Natural killer cell treated with Interleukin-12 subunit alpha and Interleukin-12 subunit beta and Interleukin-15 and Interleukin-18, amount 100 ng/mL, for 72 hours (primary cell): ENCODE data around the gene FKBP15. TPM values are rescaled to one million over a fixed set of nuclear protein-coding genes. Genes with fewer than 3 reads are reported as not detected.
A peak's percentile ranks its signal among the peaks of the same experiment; 100 is the strongest.
"Not testable (repeated sequence)": the region's sequence is repeated elsewhere in the genome, so short reads cannot be mapped to it uniquely, and the experiment has no call there.

Experiments used
- ATAC-seq, 2 donors: fragments of 150-1000 bp; cut with Tn5 transposase in 1 of 2; sonication (Bioruptor Pico), chemical (Tn5 transposase) in 1 of 2; 2 replicates each; pipeline ENCODE4 v1.10.0; 2021
- DNase-seq: peaks from one replicate; pipeline ENCODE4 v3.0.0; 2022; ENCODE audit warnings: low spot score
- H3K27ac Mint-ChIP-seq, 2 donors: 1 replicate in 1 of 2; 2 replicates in 1 of 2; pipeline ENCODE4 v1.8.0; 2022; ENCODE audit warnings: mixed read lengths in 2 of 2, mild to moderate bottlenecking in 1 of 2, moderate library complexity in 1 of 2
- H3K27me3 Mint-ChIP-seq, 2 donors: 1 replicate in 1 of 2; 2 replicates in 1 of 2; pipeline ENCODE4 v1.8.0; 2022; ENCODE audit warnings: mixed read lengths in 2 of 2
- H3K36me3 Mint-ChIP-seq: one replicate; pipeline ENCODE4 v1.8.0; 2022; ENCODE audit warnings: mixed read lengths
- H3K4me1 Mint-ChIP-seq, 2 donors: 1 replicate in 1 of 2; 2 replicates in 1 of 2; pipeline ENCODE4 v1.8.0; 2022; ENCODE audit warnings: low read depth in 2 of 2, mixed read lengths in 2 of 2, mild to moderate bottlenecking in 1 of 2
- H3K4me3 Mint-ChIP-seq: one replicate; pipeline ENCODE4 v1.8.0; 2022; ENCODE audit warnings: mixed read lengths
- H3K9me3 Mint-ChIP-seq: 2 replicates; pipeline ENCODE4 v1.8.0; 2022; ENCODE audit warnings: mixed read lengths
- total RNA-seq, 2 donors: library from RNA; stranded (reverse); gene quantifications; one replicate each; pipeline ENCODE4 v1.2.3, GENCODE V29; 2022

FKBP15 gene
- 10 to 100 TPM; 47.2 to 60.4 TPM for total RNA-seq

- H3K36me3 Mint-ChIP-seq, result no peaks in the 10 kb centered on the region
- peaks cover 37 to 51% of the 10 kb centered on the region in 2 donors for H3K4me1 Mint-ChIP-seq
- DNase-seq, result peak; percentile 98
- H3K9me3 Mint-ChIP-seq, result no peaks in the 10 kb centered on the region
- H3K27me3 Mint-ChIP-seq, result no peaks in the 10 kb centered on the region
- peak within 1 kb of the TSS; percentile 81 to 91 for H3K27ac Mint-ChIP-seq
- peak; percentile 98 to 100 for ATAC-seq
- peak within 1 kb of the TSS; percentile 90 for H3K4me3 Mint-ChIP-seq
Measured at GRCh38 chr9:113221003-113221799, at the start of gene FKBP15, which contains the start of gene SLC31A1. FKBP15 (minus strand) TSS chr9:113221277; CDS start chr9:113221243, 34 bp downstream. SLC31A1 (plus strand) TSS chr9:113221544; CDS start chr9:113256149, 34,605 bp downstream.

GRCh38 chr9:113269871-113270270 is 48.8 kb upstream of the FKBP15 start:
- peaks cover 12 to 20% of the 10 kb centered on the region in 2 donors for H3K4me1 Mint-ChIP-seq
- DNase-seq, result no peak
- H3K4me3 Mint-ChIP-seq, result no peak overlapping the region
- H3K36me3 Mint-ChIP-seq, result peaks cover 25% of the 10 kb centered on the region
- no peak for ATAC-seq
- peak overlapping the region in 1 of 2 donors; percentile 6 for H3K27ac Mint-ChIP-seq
- no peaks in the 10 kb centered on the region for H3K27me3 Mint-ChIP-seq
- H3K9me3 Mint-ChIP-seq, result no peaks in the 10 kb centered on the region

- Mint-ChIP-seq H3K4me1 (peaks cover 12 to 20% of the 10 kb centered on the region in 2 donors), H3K9me3 (no peaks in the 10 kb centered on the region), H3K27me3 (no peaks in the 10 kb centered on the region), H3K36me3 (peaks cover 25% of the 10 kb centered on the region), H3K4me3 (no peak overlapping the region), H3K27ac (peak overlapping the region in 1 of 2 donors; percentile 6)
- no peak for ATAC-seq
- no peak for DNase-seq
Measured at GRCh38 chr9:113269355-113269754, 48.3 kb upstream of the FKBP15 start.

- no peak for DNase-seq
- Mint-ChIP-seq H3K36me3 (peaks cover 21% of the 10 kb centered on the region), H3K4me1 (peaks cover 12% of the 10 kb centered on the region in 2 donors), H3K27ac (no peak overlapping the region), H3K4me3 (no peak overlapping the region), H3K9me3 (no peaks in the 10 kb centered on the region), H3K27me3 (no peaks in the 10 kb centered on the region)
- no peak for ATAC-seq
Measured at GRCh38 chr9:113267911-113268566, 47.0 kb upstream of the FKBP15 start.

- no peak overlapping the region for H3K4me3 Mint-ChIP-seq
- H3K27ac Mint-ChIP-seq, result no peak overlapping the region
- H3K9me3 Mint-ChIP-seq, result no peaks in the 10 kb centered on the region
- no peak for ATAC-seq
- H3K4me1 Mint-ChIP-seq, result peaks cover 12% of the 10 kb centered on the region in 2 donors
- no peaks in the 10 kb centered on the region for H3K27me3 Mint-ChIP-seq
- no peak for DNase-seq
- H3K36me3 Mint-ChIP-seq, result peaks cover 21% of the 10 kb centered on the region
Measured at GRCh38 chr9:113266174-113266573, 45.1 kb upstream of the FKBP15 start.

GRCh38 chr9:113261917-113262671 is 41.0 kb upstream of the FKBP15 start:
- H3K4me3 Mint-ChIP-seq, result no peak overlapping the region
- H3K9me3 Mint-ChIP-seq, result no peaks in the 10 kb centered on the region
- ATAC-seq (no peak), DNase-seq (no peak)
- H3K36me3 Mint-ChIP-seq, result peaks cover 13% of the 10 kb centered on the region
- no peaks in the 10 kb centered on the region for H3K4me1 Mint-ChIP-seq
- H3K27ac Mint-ChIP-seq, result no peak overlapping the region
- no peaks in the 10 kb centered on the region for H3K27me3 Mint-ChIP-seq

- H3K4me3 Mint-ChIP-seq, result no peak overlapping the region
- DNase-seq, result no peak
- H3K27ac Mint-ChIP-seq, result no peak overlapping the region
- H3K27me3 Mint-ChIP-seq, result no peaks in the 10 kb centered on the region
- peaks cover 13% of the 10 kb centered on the region for H3K36me3 Mint-ChIP-seq
- H3K9me3 Mint-ChIP-seq, result no peaks in the 10 kb centered on the region
- ATAC-seq, result no peak
- H3K4me1 Mint-ChIP-seq, result no peaks in the 10 kb centered on the region
Measured at GRCh38 chr9:113258282-113258681, 37.2 kb upstream of the FKBP15 start.

GRCh38 chr9:113257863-113258262 is 36.8 kb upstream of the FKBP15 start:
- ATAC-seq, result no peak
- no peak for DNase-seq
- H3K4me3 Mint-ChIP-seq, result no peak overlapping the region
- no peak overlapping the region for H3K27ac Mint-ChIP-seq
- H3K27me3 Mint-ChIP-seq, result no peaks in the 10 kb centered on the region
- no peaks in the 10 kb centered on the region for H3K4me1 Mint-ChIP-seq
- peaks cover 13% of the 10 kb centered on the region for H3K36me3 Mint-ChIP-seq
- H3K9me3 Mint-ChIP-seq, result no peaks in the 10 kb centered on the region

GRCh38 chr9:113255438-113255837 is 34.4 kb upstream of the FKBP15 start:
- DNase-seq (no peak), ATAC-seq (no peak)
- H3K9me3 Mint-ChIP-seq, result no peaks in the 10 kb centered on the region
- H3K27ac Mint-ChIP-seq, result no peak overlapping the region
- H3K4me3 Mint-ChIP-seq, result no peak overlapping the region
- H3K27me3 Mint-ChIP-seq, result no peaks in the 10 kb centered on the region
- no peaks in the 10 kb centered on the region for H3K4me1 Mint-ChIP-seq
- H3K36me3 Mint-ChIP-seq, result peaks cover 8% of the 10 kb centered on the region

- peaks cover 4% of the 10 kb centered on the region for H3K36me3 Mint-ChIP-seq
- DNase-seq (no peak), ATAC-seq (no peak)
- H3K27ac Mint-ChIP-seq, result no peak overlapping the region
- no peaks in the 10 kb centered on the region for H3K9me3 Mint-ChIP-seq
- H3K27me3 Mint-ChIP-seq, result no peaks in the 10 kb centered on the region
- no peak overlapping the region for H3K4me3 Mint-ChIP-seq
- no peaks in the 10 kb centered on the region for H3K4me1 Mint-ChIP-seq
Measured at GRCh38 chr9:113254991-113255390, 33.9 kb upstream of the FKBP15 start.

GRCh38 chr9:113250807-113251206 is 29.7 kb upstream of the FKBP15 start:
- ATAC-seq (no peak), DNase-seq (no peak)
- Mint-ChIP-seq H3K9me3 (no peaks in the 10 kb centered on the region), H3K27me3 (no peaks in the 10 kb centered on the region), H3K36me3 (no peaks in the 10 kb centered on the region), H3K4me3 (no peak overlapping the region), H3K4me1 (peaks cover 0 to 2% of the 10 kb centered on the region in 2 donors), H3K27ac (no peak overlapping the region)

- ATAC-seq, H3K27me3 Mint-ChIP-seq, H3K27ac Mint-ChIP-seq, H3K4me1 Mint-ChIP-seq, H3K4me3 Mint-ChIP-seq, H3K36me3 Mint-ChIP-seq, H3K9me3 Mint-ChIP-seq, DNase-seq: not testable (repeated sequence)
Measured at GRCh38 chr9:113249661-113250060, 28.6 kb upstream of the FKBP15 start.

GRCh38 chr9:113247640-113248039 is 26.6 kb upstream of the FKBP15 start:
- no peak for DNase-seq
- no peak for ATAC-seq
- Mint-ChIP-seq H3K36me3 (no peaks in the 10 kb centered on the region), H3K9me3 (no peaks in the 10 kb centered on the region), H3K4me3 (no peak overlapping the region), H3K27ac (no peak overlapping the region), H3K4me1 (peaks cover 0 to 3% of the 10 kb centered on the region in 2 donors), H3K27me3 (no peaks in the 10 kb centered on the region)

GRCh38 chr9:113246928-113247327 is 25.9 kb upstream of the FKBP15 start:
- H3K36me3 Mint-ChIP-seq, result no peaks in the 10 kb centered on the region
- H3K27me3 Mint-ChIP-seq, result no peaks in the 10 kb centered on the region

More at GRCh38 chr9:113246928-113247327, 25.9 kb upstream of the FKBP15 start:
- Mint-ChIP-seq H3K4me1 (peaks cover 0 to 3% of the 10 kb centered on the region in 2 donors), H3K9me3 (no peaks in the 10 kb centered on the region), H3K27ac (no peak overlapping the region), H3K4me3 (no peak overlapping the region)
- ATAC-seq, result no peak
- no peak for DNase-seq
